ENCODE results near the gene OR6K3.

Gene OR6K3

GRCh38 chr1:158686111-158687009 lies 34.2 kb downstream of the OR6K3 start, which contains the start of gene SPTA1:
Gene SPTA1, minus strand, starts transcription at chr1:158686715. Its CDS starts 198 bp downstream, at chr1:158686517.
- DNase-seq, result no peak

DNA sequence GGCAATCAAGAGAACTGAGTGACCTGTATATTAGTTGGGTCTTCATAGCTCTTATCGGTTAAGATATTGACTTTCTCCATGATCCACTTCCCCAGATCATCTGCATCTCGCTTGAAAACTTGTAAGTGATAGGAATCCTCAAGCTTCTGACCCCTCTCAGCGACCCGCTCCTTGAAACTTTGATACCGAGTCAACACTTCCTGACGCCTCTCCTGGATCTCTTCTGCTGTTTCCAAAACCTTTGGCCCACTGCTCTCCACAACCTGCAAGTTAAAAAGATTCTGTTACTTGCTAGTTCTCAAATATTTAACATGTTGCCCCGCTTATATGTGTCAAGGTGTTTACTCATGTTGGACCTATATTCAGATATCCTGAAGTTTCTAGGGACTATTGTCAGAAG lies 35.4 kb downstream of the OR6K3 start:
- no peak for DNase-seq

GRCh38 chr1:158681606-158682005 lies 38.9 kb downstream of the OR6K3 start:
- no peak for DNase-seq

DNA sequence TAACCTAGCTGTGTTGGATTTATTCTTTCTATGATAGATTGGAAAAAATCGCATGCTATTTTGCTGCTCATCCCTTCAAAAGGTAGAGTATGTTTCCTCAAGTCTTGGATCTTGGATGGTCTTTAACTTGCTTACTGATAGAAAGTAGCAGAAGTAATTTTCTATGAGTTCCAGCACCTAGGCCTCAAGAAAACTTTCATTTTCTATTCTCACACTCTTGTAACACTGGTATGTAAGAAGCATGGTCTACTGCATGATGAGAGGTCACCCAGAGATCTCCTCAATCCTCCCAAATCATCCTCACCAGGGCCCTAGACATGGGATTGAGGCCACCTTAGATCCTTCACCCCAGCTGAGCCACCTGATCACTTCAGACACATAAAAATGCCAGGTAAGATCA lies 41.2 kb downstream of the OR6K3 start:
- DNase-seq, result no peak

GRCh38 chr1:158675563-158676323 lies 44.8 kb downstream of the OR6K3 start:
- DNase-seq, result no peak

DNA sequence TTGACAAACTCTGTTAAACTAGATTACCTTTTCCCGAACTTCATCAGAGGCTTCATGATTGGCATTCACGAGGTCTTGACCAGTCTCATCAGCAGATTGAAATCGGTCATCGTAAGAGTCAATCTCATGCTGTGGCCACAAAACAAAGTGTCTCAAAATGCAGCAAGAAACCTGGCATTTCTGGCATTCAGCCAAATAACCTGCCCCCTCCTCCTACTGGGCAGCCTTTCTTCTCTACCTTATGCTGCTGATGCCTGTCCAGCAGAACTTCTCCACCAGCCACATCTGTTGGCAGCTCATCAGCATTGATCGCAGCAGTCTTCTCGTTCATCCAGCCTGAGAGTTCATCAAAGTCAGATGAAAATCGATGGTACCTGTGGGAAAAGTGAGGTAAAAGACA lies 46.2 kb downstream of the OR6K3 start:
- no peak for DNase-seq

Measured in right hindlimb (tissue), 1 donor.